AG08396 (cell line): Measurements from ENCODE around the gene IGF2R.
"Not testable (repeated sequence)": the region's sequence is repeated elsewhere in the genome, so short reads cannot be mapped to it uniquely, and the experiment has no call there.

Source experiments
- DNase-seq: peaks from one replicate; pipeline ENCODE4 v3.0.0; 2012; ENCODE audit warnings: low spot score, mixed read lengths

Gene IGF2R

DNA sequence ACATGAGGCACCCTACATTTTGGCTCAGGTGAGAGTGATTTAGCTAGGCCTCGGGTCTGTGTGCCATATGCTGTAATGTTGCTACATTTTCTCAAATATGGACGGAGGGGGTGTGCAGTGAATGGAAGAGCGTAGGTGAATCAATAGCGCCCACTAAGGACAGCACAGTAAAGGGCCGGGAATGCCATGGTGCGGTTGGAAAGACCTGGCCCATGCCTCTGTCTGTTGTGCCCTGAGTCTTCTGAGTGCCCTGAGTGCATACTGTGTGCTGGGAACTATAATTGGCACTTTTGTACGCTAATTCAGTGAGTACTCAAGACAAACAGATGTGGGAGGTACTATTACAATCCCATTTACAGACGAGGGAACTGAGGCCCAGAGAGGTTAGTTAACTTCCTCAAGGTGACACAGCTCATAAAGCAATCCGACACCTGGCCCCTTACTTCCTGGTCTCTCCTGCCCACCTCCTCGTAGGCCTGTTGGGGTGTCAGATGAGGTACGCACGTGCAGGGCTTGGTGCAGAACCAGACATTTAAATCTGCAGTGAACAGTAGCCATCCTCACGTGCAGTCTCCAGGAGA is 170.0 kb downstream of the IGF2R start:
- no peak for DNase-seq

DNA sequence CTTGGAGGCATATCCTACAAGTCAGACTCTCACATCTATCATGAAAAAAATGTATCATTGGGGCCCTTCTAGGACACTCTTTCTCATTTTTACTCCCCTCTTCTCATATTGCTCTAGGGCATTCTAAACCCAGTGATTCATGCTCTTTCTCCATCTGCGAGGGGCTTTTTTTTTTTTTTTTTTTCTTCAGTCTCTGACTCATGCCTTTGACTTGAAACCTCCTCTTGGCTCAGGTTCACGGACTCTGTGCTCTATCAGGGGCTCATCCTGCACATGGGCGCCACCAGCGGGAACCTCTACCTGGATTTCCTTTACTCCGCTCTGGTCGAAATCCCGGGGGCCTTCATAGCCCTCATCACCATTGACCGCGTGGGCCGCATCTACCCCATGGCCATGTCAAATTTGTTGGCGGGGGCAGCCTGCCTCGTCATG is 170.6 kb downstream of the IGF2R start:
- peak; percentile 68 for DNase-seq

DNA sequence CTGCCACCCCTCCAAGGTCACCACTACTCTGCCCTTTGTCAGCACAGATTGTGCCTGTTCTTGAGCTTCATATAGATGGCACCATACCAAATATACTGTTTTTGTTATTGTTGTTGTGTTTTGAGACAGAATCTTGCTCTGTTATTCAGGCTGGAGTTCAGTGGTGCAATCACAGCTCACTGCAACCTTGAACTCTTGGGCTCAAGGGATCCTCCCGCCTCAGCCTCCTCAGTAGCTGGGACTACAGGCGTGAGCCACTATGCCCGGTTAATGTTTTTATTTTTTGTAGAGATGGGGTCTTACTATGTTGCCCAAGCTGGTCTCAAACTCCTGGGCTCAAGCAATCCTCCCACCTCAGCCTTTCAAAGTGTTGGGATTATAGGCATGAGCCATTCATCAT is 171.6 kb downstream of the IGF2R start:
- DNase-seq = not testable (repeated sequence)

DNA sequence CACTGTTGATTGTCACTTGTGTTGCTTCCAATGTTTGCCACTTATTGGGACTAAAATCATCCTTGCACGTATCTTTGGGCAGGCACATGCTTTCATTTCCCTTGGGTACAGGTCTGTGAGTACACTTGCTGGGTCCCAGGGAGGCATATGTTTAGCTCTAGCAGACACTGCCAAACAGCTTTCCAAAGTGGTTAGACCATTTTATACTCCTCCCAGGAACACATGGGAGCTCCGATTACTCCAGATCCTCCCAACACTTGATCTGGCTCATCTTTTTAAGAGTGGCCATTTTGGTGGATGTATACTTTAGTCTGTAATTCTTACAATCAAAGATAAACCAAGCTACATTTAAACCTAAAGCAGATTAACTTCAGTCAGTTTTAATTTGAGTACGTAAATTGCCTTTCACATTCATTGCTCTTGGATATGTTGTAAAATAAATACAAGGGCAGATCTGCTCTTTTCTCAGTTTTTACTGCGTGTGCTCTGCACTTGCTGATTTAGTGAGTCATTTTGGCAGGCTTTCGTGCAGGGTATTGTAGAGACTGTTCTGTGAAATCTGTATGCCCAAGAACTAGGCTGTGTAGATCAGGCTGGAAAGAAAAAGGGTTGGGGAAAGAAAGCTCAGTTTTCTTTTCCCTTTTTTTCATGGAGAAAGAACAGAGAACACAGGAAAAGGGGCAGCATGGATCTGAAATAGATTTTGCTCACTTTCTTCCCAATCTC is 172.3 kb downstream of the IGF2R start:
- no peak for DNase-seq

DNA sequence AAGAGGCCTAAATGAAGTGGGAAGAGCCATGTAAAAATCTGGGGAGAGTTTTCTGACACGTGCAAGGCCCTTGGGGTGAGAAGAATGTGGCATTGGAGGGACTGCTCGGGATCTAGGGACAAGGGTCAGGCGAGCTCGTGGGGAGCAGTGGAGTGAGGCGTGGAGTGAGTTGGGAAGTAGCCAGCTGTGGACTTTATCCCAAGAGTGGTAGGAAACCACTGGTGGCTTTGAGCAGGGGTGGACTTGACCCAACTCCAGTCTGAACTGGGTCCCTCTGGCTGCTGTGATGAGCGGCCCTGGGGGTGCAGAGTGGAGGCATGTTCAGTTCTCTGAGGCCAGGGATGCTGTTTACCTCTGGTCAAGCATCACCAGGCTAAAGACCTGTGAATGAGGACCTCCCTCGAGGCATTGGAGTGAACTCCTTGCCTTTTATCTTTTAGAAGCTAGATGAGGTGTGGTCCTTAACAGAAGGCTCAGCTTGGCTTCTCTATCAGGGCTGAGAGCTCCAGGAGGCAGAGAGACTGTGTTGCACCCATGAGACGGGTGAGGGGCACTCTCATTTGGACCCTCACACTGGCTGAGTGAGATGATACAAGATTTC is 173.3 kb downstream of the IGF2R start:
- no peak for DNase-seq

DNA sequence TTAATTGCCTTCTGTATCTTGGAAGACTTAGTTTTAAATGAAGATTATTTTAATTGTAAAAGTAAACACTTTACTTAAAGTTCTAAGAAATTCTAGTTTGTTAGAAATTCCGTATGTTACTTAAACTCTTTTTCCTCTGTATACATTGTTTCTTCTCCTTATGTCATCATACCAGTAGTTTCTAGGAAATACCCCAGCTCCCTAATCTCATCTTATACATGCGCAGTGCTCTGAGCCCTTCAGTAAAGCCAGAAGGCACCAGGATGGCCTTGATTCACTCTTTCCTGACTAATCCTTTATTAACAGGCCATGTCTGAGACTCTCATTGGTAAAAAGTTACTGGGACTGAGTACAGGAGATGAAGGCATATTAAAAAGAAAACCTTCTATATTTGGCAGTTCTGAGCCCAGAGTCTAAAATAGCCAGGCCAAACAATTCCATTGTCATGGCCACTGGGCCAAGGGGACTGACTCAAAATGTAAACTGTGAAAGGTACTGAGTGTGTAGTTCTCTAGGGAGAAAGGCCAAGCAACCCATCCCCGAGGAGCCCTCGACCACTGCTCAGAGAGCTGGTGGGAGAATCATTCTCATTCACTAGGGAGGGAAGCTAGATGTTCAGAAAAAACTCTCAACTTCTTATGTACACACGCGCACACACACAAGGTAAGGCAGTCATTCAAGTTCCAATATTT is 177.7 kb downstream of the IGF2R start:
- DNase-seq = no peak

DNA sequence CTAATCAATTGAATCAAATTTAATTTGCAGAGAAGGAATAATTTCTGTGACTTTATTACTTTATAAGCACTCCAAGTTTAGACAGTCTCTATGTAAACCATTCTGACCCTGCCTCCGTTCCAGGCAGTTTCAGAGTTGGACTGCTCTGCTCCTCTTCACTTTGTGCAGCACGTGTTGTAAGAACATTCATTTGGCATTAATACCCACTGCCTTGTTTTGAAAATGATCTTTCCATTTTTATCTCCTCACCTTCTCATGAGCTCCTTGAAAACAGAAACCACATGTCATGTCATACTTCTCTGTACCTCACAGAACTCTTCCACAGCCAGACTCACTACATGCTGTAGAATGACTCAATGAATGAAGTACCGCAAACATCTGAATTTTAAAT is 178.3 kb downstream of the IGF2R start:
- no peak for DNase-seq

DNA sequence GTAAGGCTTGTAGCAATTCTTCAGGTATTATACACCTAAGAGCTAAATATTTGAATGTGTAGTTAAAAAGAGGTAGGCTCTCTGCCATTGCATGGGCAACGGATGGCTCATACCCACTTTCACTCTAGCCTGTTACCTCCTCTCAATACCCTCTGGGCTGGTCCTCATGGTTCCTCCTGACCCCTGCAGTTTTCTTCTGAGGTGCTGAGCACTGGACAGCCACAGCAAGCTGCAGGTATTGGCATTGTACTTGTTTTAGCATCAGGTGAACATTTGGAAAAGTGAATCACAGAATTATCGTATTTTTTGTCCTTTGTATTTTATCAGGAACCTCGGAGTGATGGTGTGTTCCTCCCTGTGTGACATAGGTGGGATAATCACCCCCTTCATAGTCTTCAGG is 185.6 kb downstream of the IGF2R start:
- DNase-seq = no peak

DNA sequence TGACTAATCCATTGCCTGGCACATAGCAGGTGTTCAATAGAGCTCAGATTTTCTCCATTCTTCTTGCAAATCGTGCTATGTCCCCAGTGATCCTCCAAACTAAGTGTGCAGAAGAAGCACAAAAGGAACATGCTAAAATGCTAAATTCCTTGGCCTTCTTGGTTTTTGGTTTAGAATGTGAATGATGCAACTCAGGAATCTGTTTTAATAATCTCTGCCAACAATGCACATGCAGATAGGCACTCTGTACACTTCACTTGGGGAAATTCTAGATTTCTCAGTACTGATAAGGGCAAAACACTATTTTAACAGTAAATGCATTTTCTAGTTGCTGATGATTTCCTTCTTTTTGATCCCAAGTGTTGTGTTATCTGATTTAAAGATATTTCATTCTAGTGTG is 188.0 kb downstream of the IGF2R start:
- no peak for DNase-seq

DNA sequence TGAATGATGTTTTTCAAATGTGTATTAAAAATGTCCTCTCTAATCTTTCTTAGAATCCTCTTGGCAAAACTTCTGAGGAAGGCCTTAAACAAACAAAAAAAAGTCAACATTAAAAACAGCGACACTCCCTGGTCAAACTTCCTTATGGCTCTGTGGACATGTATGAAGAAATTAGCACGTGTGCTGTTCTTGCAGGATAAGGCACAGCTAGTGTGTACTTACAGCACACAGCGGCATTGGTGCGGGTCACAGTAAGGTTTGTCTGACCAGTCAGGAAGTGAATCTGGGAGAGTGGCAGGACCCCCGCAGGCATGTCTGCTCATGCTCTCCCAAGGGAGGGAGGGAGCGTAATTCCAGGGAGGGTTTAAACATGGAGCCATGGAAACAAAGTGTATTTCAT is 191.6 kb downstream of the IGF2R start:
- no peak for DNase-seq
